PFSK-1 (cell line): ENCODE results near the gene INPP4A.

ENCODE experiments used
- POLR2AphosphoS5 ChIP-seq: IDR thresholded peaks from 2 replicates; pipeline ENCODE4 v1.6.1; 2012; ENCODE audit warnings: low read depth, mild to moderate bottlenecking, control low read depth, low read length, moderate library complexity
- SIN3A ChIP-seq: IDR thresholded peaks from 2 replicates; pipeline ENCODE4 v1.6.1; 2012; ENCODE audit warnings: mild to moderate bottlenecking, low read length, moderate library complexity, borderline replicate concordance; ENCODE audit not compliant: insufficient read depth
- TF ChIP-seq, protein P1 (sequence below), 2 experiments: IDR thresholded peaks; 2 replicates each; pipeline versions ENCODE4 v1.6.1 to v1.8.0; 2011 to 2012; ENCODE audit warnings: low read depth in 2 of 2, low read length in 2 of 2, control low read depth in 1 of 2, inconsistent platforms in 1 of 2, mild to moderate bottlenecking in 1 of 2, moderate library complexity in 1 of 2; ENCODE audit not compliant: insufficient read depth in 1 of 2

DNA sequence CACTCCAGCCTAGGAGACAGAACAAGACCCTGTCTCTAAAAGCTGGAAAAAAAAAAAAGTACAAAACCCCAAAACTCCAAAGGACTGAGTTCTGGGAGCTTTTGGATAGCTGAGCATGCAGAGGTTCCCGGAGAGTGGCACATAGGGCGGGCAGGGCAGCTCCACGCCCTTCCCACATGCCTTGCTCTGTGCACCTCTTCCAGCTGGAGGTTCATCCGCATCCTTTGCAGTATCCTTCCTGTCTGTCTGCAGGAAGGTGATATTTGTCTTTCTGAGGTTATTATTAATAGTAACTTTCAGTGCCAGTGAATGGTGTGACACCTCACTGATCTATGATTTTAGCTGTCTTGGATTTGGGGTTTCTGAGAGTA lies 70.2 kb downstream of the INPP4A start:
- TF ChIP-seq SIN3A: no peak
- TF ChIP-seq POLR2AphosphoS5: no peak
- TF ChIP-seq, protein P1, sequence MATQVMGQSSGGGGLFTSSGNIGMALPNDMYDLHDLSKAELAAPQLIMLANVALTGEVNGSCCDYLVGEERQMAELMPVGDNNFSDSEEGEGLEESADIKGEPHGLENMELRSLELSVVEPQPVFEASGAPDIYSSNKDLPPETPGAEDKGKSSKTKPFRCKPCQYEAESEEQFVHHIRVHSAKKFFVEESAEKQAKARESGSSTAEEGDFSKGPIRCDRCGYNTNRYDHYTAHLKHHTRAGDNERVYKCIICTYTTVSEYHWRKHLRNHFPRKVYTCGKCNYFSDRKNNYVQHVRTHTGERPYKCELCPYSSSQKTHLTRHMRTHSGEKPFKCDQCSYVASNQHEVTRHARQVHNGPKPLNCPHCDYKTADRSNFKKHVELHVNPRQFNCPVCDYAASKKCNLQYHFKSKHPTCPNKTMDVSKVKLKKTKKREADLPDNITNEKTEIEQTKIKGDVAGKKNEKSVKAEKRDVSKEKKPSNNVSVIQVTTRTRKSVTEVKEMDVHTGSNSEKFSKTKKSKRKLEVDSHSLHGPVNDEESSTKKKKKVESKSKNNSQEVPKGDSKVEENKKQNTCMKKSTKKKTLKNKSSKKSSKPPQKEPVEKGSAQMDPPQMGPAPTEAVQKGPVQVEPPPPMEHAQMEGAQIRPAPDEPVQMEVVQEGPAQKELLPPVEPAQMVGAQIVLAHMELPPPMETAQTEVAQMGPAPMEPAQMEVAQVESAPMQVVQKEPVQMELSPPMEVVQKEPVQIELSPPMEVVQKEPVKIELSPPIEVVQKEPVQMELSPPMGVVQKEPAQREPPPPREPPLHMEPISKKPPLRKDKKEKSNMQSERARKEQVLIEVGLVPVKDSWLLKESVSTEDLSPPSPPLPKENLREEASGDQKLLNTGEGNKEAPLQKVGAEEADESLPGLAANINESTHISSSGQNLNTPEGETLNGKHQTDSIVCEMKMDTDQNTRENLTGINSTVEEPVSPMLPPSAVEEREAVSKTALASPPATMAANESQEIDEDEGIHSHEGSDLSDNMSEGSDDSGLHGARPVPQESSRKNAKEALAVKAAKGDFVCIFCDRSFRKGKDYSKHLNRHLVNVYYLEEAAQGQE (IDR thresholded peaks at IDR 0.05; ENCODE audit: insufficient read depth in 1 of 2, low read depth in 2 of 2, low read length in 2 of 2): no peak
